GM12878 (cell line): ENCODE data around the gene UAP1L1. TPM values are rescaled to one million over a fixed set of nuclear protein-coding genes. Genes with fewer than 3 reads are reported as not detected.

Experiments used
- ATF7 ChIP-seq: fragments of 450-650 bp; IDR thresholded peaks from 2 replicates; pipeline ENCODE4 v1.6.1; 2016; ENCODE audit warnings: low read depth, mild to moderate bottlenecking
- BACH1 ChIP-seq: fragments of 450-650 bp; IDR thresholded peaks from 2 replicates; pipeline ENCODE4 v1.6.1; 2017; ENCODE audit warnings: mild to moderate bottlenecking, borderline replicate concordance
- DPF2 ChIP-seq: fragments of 450-650 bp; IDR thresholded peaks from 2 replicates; pipeline ENCODE4 v1.6.1; 2017; ENCODE audit warnings: mild to moderate bottlenecking
- EZH2 ChIP-seq: IDR thresholded peaks from 2 replicates; pipeline ENCODE4 v1.6.1; 2012; ENCODE audit warnings: low read depth, mild to moderate bottlenecking, control low read depth, inconsistent platforms, low read length, borderline replicate concordance; ENCODE audit not compliant: control insufficient read depth
- HDGF ChIP-seq: fragments of 450-650 bp; IDR thresholded peaks from 2 replicates; pipeline ENCODE4 v1.6.1; 2016; ENCODE audit warnings: antibody characterized with exemption
- IKZF2 ChIP-seq, 2 experiments: fragments of 450-650 bp; IDR thresholded peaks; 2 replicates each; pipeline ENCODE4 v1.6.1; 2017; ENCODE audit warnings: mild to moderate bottlenecking in 2 of 2, moderate library complexity in 2 of 2
- JUNB ChIP-seq: IDR thresholded peaks from 2 replicates; pipeline ENCODE4 v1.6.1; 2016; ENCODE audit warnings: antibody characterized with exemption, mild to moderate bottlenecking
- MEF2A ChIP-seq: IDR thresholded peaks from 2 replicates; pipeline ENCODE4 v1.6.1; 2011; ENCODE audit warnings: low read depth, mild to moderate bottlenecking, low read length, moderate library complexity; ENCODE audit not compliant: insufficient read depth
- MTA2 ChIP-seq: fragments of 450-650 bp; IDR thresholded peaks from 2 replicates; pipeline ENCODE4 v1.6.1; 2016; ENCODE audit warnings: low read depth, mild to moderate bottlenecking, moderate library complexity
- MTA3 ChIP-seq: IDR thresholded peaks from 2 replicates; pipeline ENCODE4 v1.6.1; 2012; ENCODE audit warnings: low read length, inconsistent platforms, borderline replicate concordance
- MYB ChIP-seq: fragments of 150-350 bp; IDR thresholded peaks from 2 replicates; pipeline ENCODE4 v1.6.1; 2014; ENCODE audit warnings: mild to moderate bottlenecking, low read depth, low read length, borderline replicate concordance
- NFIC ChIP-seq: IDR thresholded peaks from 2 replicates; pipeline ENCODE4 v1.6.1; 2012; ENCODE audit warnings: low read depth, mild to moderate bottlenecking, inconsistent platforms, low read length, moderate library complexity
- NRF1 ChIP-seq: conservative IDR thresholded peaks from 2 replicates; pipeline ENCODE4 v1.6.1; 2011; ENCODE audit warnings: mild to moderate bottlenecking, low read depth, low read length, improper control_type of control experiment
- PAX5 ChIP-seq: IDR thresholded peaks from 2 replicates; pipeline ENCODE4 v1.6.1; 2011; ENCODE audit warnings: low read depth, low read length, borderline replicate concordance
- PAX8 ChIP-seq: fragments of 450-650 bp; IDR thresholded peaks from 2 replicates; pipeline ENCODE4 v1.6.1; 2017; ENCODE audit warnings: mild to moderate bottlenecking, moderate library complexity
- PKNOX1 ChIP-seq: fragments of 450-650 bp; IDR thresholded peaks from 2 replicates; pipeline ENCODE4 v1.6.1; 2016; ENCODE audit warnings: mild to moderate bottlenecking
- POLR2AphosphoS2 ChIP-seq: IDR thresholded peaks from 2 replicates; pipeline ENCODE4 v1.6.1; 2011; ENCODE audit warnings: low read depth, mild to moderate bottlenecking, low read length, improper control_type of control experiment, moderate library complexity
- POLR2AphosphoS5 ChIP-seq: IDR thresholded peaks from 2 replicates; pipeline ENCODE4 v1.6.1; 2011; ENCODE audit warnings: mild to moderate bottlenecking, low read length, inconsistent platforms
- POU2F2 ChIP-seq: IDR thresholded peaks from 3 replicates; pipeline ENCODE4 v1.6.1; 2011; ENCODE audit warnings: low read depth, mild to moderate bottlenecking, low read length, borderline replicate concordance
- SP1 ChIP-seq: IDR thresholded peaks from one replicate; pipeline ENCODE4 v1.6.1; 2011; ENCODE audit warnings: low read depth, low read length
- SRF ChIP-seq, 2 experiments: IDR thresholded peaks; 2 replicates each; pipeline ENCODE4 v1.6.1; 2011; ENCODE audit warnings: low read depth in 2 of 2, low read length in 2 of 2, mild to moderate bottlenecking in 1 of 2, moderate library complexity in 1 of 2
- SUPT20H ChIP-seq: IDR thresholded peaks from 2 replicates; pipeline ENCODE4 v1.6.1; 2011; ENCODE audit warnings: low read depth, mild to moderate bottlenecking, low read length, moderate library complexity, borderline replicate concordance; ENCODE audit not compliant: control insufficient read depth
- TBL1XR1 ChIP-seq: IDR thresholded peaks from 2 replicates; pipeline ENCODE4 v1.6.1; 2012; ENCODE audit warnings: low read depth, low read length, improper control_type of control experiment
- TCF12 ChIP-seq: IDR thresholded peaks from 2 replicates; pipeline ENCODE4 v1.6.1; 2011; ENCODE audit warnings: low read depth, mild to moderate bottlenecking, low read length
- YBX1 ChIP-seq: fragments of 450-650 bp; IDR thresholded peaks from 2 replicates; pipeline ENCODE4 v1.6.1; 2016; ENCODE audit warnings: antibody characterized with exemption
- ZNF687 ChIP-seq: fragments of 450-650 bp; IDR thresholded peaks from 2 replicates; pipeline ENCODE4 v1.6.1; 2017; ENCODE audit warnings: mild to moderate bottlenecking, moderate library complexity
- polyA plus RNA-seq, 11 experiments: library from polyadenylated mRNA; depleted of rRNA in 4 of 11; unstranded in 6 of 11; stranded (reverse) in 5 of 11; fragments of >200 nt; fragmentation: Nextera tagmentation in 4 of 11; fragmentation: Illumina TruSeq in 1 of 11; extraction: Ambion mirVana in 4 of 11; extraction: Trizol in 1 of 11; gene quantifications; 1 replicate in 1 of 11; 2 replicates in 10 of 11; pipeline versions ENCODE4 v1.2.1 to v1.2.3, GENCODE V29; 2011 to 2016; ENCODE audit warnings: inconsistent platforms in 2 of 11, missing spikeins in 2 of 11, low read depth in 1 of 11
- total RNA-seq, 4 experiments: library from RNA; depleted of rRNA in 3 of 4; stranded (reverse); fragments of >200 nt in 3 of 4; fragmentation: Illumina TruSeq in 1 of 4; extraction: Trizol in 1 of 4; gene quantifications; 2 replicates each; pipeline versions ENCODE4 v1.2.1 to v1.2.3, GENCODE V29; 2013 to 2021
- TF ChIP-seq, protein P1 (sequence below): fragments of 450-650 bp; IDR thresholded peaks from 2 replicates; pipeline ENCODE4 v1.6.1; 2017; ENCODE audit warnings: mild to moderate bottlenecking

UAP1L1 gene
- total and polyA plus RNA-seq, 10 of the 15 experiments (the other 5 are each of a cell fraction or from before 2014, with no cell fraction given), result 0.29 to 15.7 (median 5.8) TPM

DNA sequence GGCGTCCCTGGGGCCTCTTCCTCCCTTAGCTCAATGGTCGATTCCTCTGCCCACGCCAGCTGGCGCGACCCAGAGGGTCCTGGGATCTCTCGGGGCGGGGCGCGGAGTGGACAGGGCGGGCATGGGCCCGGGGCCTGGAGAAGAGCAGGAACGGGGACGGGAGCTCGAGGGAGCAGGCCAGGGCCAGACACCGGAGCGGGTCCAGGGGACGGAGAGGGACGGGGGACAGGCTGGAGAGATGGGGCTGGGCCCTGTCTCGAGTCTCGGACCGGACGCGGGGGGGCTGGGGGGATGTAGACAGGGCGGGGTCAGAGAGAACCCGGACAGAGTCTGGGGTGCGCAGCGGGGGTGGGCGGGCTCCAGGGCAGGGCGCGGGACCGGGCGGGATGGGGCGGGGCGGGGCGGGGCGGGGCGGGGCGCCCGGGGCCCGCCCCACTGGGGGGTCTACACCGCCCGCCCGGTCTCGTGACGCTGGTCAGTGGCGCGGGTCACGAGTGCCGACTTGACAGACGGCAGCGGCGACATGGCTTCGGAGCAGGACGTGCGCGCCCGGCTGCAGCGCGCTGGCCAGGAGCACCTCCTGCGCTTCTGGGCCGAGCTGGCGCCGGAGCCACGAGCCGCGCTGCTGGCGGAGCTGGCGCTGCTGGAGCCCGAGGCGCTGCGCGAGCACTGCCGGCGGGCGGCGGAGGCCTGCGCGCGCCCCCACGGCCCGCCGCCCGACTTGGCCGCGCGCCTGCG, at the start of gene UAP1L1 (continued):
- TF ChIP-seq DPF2 (no peak), MTA3 (no peak), NFIC (no peak), POU2F2 (no peak), ATF7 (no peak), EZH2 (no peak), ZNF687 (peak; percentile 24), TCF12 (no peak), NRF1 (no peak), MTA2 (no peak), MEF2A (no peak), TBL1XR1 (no peak), YBX1 (no peak), POLR2AphosphoS2 (no peak), MYB (no peak), BACH1 (peak; percentile 96), POLR2AphosphoS5 (peak; percentile 37; the same call in 1 of the 2 replicates), PKNOX1 (no peak), SUPT20H (no peak), PAX8 (no peak), SP1 (peak; percentile 45), IKZF2 (IDR thresholded peaks at IDR 0.05) (no peak; a peak in 2 of 4 replicates), JUNB (no peak), HDGF (peak; percentile 61; the same call in 1 of the 2 replicates), PAX5 (no peak), SRF (IDR thresholded peaks at IDR 0.05; ENCODE audit: low read depth in 2 of 2, low read length in 2 of 2) (no peak)
- TF ChIP-seq, protein P1, sequence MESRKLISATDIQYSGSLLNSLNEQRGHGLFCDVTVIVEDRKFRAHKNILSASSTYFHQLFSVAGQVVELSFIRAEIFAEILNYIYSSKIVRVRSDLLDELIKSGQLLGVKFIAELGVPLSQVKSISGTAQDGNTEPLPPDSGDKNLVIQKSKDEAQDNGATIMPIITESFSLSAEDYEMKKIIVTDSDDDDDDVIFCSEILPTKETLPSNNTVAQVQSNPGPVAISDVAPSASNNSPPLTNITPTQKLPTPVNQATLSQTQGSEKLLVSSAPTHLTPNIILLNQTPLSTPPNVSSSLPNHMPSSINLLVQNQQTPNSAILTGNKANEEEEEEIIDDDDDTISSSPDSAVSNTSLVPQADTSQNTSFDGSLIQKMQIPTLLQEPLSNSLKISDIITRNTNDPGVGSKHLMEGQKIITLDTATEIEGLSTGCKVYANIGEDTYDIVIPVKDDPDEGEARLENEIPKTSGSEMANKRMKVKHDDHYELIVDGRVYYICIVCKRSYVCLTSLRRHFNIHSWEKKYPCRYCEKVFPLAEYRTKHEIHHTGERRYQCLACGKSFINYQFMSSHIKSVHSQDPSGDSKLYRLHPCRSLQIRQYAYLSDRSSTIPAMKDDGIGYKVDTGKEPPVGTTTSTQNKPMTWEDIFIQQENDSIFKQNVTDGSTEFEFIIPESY, result no peak
